GM03348 (cell line): ENCODE results near the gene RNF40.
"Not testable (repeated sequence)": the region's sequence is repeated elsewhere in the genome, so short reads cannot be mapped to it uniquely, and the experiment has no call there.

Source experiments
- DNase-seq: peaks from one replicate; pipeline ENCODE4 v3.0.0; 2012; ENCODE audit warnings: low spot score

Gene RNF40

GRCh38 chr16:30820952-30821421 is 58.9 kb downstream of the RNF40 start:
- no peak for DNase-seq

GRCh38 chr16:30821441-30821840 is 59.3 kb downstream of the RNF40 start:
- DNase-seq = not testable (repeated sequence)

- no peak for DNase-seq
Observed at GRCh38 chr16:30821891-30822290, 59.8 kb downstream of the RNF40 start.
